VCaP (cell line): Measurements from ENCODE around the gene CASK.

ENCODE experiments used
- H3K27ac ChIP-seq: fragments of 450-650 bp; 2 replicates; pipeline ENCODE4 v1.5.1; 2017
- TF ChIP-seq, protein P1 (sequence below): fragments of 450-650 bp; conservative IDR thresholded peaks from 2 replicates; pipeline ENCODE4 v1.5.1; 2017; ENCODE audit warnings: mild to moderate bottlenecking, moderate library complexity

CASK gene

DNA sequence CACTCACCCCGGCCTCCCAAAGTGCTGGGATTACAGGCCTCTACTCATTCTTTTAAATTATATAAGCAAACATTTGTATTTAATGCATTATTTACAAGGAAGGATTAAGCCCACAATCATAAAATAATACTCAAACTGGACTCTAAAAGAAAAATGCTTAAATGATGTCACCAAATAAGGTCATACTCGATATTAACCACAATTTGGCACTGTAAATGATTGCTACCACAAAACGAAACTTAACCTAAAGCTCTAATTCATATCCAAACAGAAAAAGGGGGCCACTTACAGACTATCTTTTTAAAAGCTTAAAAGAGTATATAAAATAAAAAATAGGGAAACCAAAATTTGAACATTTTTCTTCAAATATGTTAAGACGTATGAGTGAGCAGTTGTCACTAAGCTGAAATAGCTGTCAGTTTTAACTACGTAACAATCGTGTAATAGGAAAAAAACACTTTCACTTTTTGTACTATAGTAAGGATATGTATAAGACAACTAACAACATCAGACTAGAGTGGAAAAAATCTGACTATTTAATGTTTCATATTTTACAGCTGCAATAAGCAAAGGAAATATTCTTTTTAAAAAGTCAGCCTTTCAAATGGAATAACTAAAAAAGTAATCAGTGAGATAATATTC is 342.8 kb downstream of the CASK start:
- TF ChIP-seq, protein P1, sequence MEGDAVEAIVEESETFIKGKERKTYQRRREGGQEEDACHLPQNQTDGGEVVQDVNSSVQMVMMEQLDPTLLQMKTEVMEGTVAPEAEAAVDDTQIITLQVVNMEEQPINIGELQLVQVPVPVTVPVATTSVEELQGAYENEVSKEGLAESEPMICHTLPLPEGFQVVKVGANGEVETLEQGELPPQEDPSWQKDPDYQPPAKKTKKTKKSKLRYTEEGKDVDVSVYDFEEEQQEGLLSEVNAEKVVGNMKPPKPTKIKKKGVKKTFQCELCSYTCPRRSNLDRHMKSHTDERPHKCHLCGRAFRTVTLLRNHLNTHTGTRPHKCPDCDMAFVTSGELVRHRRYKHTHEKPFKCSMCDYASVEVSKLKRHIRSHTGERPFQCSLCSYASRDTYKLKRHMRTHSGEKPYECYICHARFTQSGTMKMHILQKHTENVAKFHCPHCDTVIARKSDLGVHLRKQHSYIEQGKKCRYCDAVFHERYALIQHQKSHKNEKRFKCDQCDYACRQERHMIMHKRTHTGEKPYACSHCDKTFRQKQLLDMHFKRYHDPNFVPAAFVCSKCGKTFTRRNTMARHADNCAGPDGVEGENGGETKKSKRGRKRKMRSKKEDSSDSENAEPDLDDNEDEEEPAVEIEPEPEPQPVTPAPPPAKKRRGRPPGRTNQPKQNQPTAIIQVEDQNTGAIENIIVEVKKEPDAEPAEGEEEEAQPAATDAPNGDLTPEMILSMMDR: no peak
- H3K27ac ChIP-seq: no peak overlapping the region

DNA sequence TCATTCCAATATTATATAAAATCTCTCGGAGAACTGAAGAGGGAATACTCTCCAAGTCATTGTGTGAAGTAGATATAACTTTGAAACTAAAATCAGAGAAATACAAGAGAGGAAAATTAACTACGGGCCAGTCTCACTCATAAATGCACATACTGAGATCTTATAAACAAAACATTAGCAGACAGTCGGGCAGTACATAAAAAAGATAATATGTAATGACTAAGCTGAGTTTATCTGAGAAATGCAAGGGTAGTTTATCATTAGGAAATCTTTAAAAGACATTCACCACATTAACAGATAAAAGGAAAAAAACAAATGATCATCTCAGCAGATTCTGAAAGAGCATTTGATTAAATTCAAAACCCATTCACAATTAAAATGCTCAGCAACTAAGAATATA is 359.5 kb downstream of the CASK start:
- TF ChIP-seq, protein P1: no peak
- H3K27ac ChIP-seq: no peak overlapping the region

DNA sequence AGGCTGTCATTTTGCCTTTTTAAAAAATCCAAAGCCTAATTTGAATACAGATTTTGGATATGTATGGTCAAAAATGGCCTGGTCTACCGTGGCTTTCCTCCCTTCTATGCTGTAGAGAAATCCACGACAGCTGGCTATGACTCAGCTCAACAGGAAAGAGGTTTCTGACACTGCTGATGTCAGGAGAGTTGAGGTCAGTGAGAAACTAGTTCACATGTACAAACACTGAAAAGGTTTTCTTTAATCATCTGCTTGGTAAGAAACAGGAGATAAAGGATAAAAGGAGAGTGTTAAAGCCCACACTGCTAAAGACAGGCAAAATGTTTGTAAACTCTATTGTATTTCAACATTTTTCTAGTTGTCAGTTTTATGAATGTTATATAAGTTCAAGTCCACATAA is 362.3 kb downstream of the CASK start:
- TF ChIP-seq, protein P1: no peak
- H3K27ac ChIP-seq: no peak overlapping the region

DNA sequence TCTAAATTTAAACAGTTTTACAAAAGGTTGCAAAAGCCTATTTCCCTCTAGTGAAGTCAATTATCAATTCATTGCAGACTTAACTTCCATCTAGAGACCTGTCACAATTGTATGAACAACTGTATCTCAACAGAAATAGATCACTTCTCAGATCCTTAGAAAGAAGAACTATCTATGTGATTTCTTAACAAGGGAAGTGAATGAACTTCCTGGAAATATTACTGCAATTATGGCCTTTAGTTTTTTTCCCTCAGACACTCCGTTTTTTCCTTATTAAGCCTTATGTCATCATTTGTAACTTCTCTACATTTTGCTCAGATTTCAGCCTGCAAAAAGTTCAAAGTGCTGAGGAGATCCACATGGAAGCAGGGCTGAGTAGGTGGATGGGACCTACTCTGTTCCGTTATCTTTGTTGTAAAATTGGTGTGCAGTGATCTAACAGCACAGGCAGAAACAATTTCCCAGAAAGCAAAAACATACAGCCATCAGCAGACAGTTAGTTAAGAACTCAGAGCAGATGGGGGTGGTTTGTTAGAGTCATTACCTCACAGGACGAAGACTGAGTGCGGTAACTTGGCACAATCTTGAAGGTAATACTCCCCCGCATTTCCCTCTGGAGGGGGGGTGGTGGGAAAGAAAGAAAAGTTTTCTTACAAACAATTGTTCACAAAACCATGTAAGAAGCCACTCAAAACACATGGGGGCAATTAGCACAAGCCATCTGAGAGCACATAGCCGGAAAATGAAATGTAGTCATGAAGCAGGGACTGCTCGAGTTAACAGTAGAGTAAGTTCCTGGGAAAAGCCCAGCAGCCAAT is 363.9 kb downstream of the CASK start:
- TF ChIP-seq, protein P1: no peak
- H3K27ac ChIP-seq: no peak overlapping the region

DNA sequence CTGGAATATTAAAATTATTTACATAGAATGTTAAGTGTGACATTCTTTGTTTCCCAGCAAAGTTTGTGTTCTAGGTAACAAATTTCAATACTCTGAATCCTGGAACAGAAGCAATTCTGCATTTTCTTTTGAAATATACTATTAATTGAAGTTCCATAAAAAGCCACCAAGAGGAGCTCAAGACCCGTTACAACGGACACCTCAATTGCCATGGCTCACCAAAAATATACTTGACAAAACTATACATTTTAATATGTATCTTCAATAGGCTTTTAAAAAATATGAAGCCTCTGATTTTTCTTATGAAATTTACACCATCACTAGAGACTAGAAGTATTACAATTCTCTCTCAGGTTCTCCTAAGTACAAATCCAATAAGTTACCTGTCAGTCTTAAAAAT is 364.8 kb downstream of the CASK start:
- H3K27ac ChIP-seq: no peak overlapping the region
- TF ChIP-seq, protein P1: peak; percentile 76

DNA sequence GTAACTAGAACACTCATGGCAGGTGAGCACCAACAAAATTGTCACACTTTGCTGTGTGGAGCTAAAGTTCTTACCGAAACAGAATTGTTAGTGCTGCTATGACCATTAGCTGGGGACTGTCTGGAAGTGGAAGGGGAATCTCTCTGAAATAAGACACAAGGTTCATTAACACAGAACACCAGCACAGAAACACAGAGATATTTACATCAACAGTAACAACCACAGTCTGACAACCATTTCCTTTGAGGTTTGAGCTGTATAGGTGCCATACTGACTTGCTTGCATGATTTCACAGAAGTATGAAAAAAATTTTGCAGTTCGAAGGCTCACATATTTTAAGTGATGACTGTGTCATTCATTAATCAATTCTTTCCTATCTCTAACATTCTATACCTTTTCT is 366.4 kb downstream of the CASK start:
- no peak overlapping the region for H3K27ac ChIP-seq
- TF ChIP-seq, protein P1: no peak

DNA sequence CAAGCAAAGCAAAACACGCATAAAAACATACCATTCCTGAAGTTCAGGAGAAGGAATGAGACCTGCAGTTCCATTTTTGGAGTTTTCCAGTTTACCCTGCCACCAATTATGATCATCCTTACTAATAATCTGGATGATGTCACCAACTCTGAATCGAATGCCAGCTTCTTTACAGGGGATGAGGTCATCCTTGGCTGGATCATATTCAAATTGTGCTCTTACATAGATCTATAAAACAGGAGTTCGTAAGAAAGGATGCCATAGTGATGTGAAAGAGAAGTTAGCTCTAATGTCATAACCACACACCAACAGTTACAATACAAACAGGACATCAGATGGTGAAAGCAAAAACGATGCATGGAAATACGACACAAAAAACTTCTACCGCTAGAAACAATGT is 369.7 kb downstream of the CASK start:
- H3K27ac ChIP-seq: no peak overlapping the region
- TF ChIP-seq, protein P1: no peak
